ENCODE results near the gene CREBRF. TPM values are rescaled to one million over a fixed set of nuclear protein-coding genes. Genes with fewer than 3 reads are reported as not detected.

CREBRF gene
- total and polyA plus RNA-seq, 9 of the 15 experiments (the other 6 are each of a cell fraction or from before 2014, with no cell fraction given), result 1.1 to 4.9 (median 2.9) TPM

DNA sequence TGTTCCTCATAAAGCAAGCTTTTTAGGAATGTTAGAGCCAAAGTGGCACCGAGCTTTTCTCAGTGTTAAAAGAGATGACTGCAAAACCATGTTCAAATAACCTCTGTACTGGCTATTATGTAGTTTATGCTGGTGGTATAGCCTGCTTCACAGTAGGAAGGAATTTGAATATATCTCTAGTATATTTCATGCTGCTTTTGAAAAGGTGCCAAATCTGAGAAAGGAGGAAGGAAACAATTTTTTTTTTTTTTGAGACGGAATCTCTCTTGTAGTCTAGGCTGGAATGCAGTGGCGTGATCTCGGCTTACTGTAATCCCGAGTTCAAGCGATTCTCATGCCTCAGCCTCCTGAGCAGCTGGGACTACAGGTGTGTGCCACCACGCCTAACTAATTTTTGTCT is 13.5 kb downstream of the CREBRF start:
- BruUV-seq (replicated peaks), result no TSS peak
- H3K27me3 ChIP-seq (ENCODE audit: control insufficient read depth in 2 of 2, insufficient read depth in 2 of 2, low read length in 2 of 2), result no peaks in the 10 kb centered on the region
- DNase-seq (ENCODE audit: extremely low read depth in 1 of 4, low spot score in 3 of 4) (no peak), ATAC-seq (no peak), FAIRE-seq (no peak)
- TF ChIP-seq FOXP1 (CRISPR knock-in tag; IDR thresholded peaks at IDR 0.05) (no peak), MED1 (CRISPR knock-in tag; IDR thresholded peaks at IDR 0.05; ENCODE audit: borderline replicate concordance) (no peak), SMARCC2 (IDR thresholded peaks at IDR 0.05; ENCODE audit: low read depth) (no peak), ILF3 (IDR thresholded peaks at IDR 0.05; ENCODE audit: borderline replicate concordance) (no peak), TFAM (CRISPR knock-in tag; conservative IDR thresholded peaks at IDR 0.05) (no peak), ZNF76 (CRISPR knock-in tag; IDR thresholded peaks at IDR 0.05; ENCODE audit: borderline replicate concordance) (no peak), POLR2B (IDR thresholded peaks at IDR 0.05; ENCODE audit: low read depth, partially characterized antibody) (no peak)
- WGBS (ENCODE audit: insufficient coverage, low coverage, missing lambda C conversion rate), result 37% methylated on average over 7 of the region's 7 CpGs
- in situ Hi-C loops (cut with MboI), result no loop called here
- CTCF ChIA-PET (ENCODE audit: low intra/inter-chr PET ratio), result no interaction called here
- H2AFZ ChIP-seq (ENCODE audit: low read depth, low read length), result no peak overlapping the region
- H4K20me1 ChIP-seq (replicated peaks; ENCODE audit: control insufficient read depth, insufficient read depth, low read length), result no peaks in the 10 kb centered on the region
- H3K36me3 ChIP-seq (ENCODE audit: control insufficient read depth, insufficient read depth, low read length), result no peaks in the 10 kb centered on the region
- POLR2A ChIA-PET, result no interaction called here
- no peaks in the 10 kb centered on the region for H3K9me1 ChIP-seq (ENCODE audit: control insufficient read depth, insufficient read depth, low read length)
- no peak overlapping the region for H3K4me2 ChIP-seq (ENCODE audit: insufficient read depth, low read length)
- H3K79me2 ChIP-seq (ENCODE audit: control insufficient read depth, insufficient read depth, low read length), result no peaks in the 10 kb centered on the region
- H3K4me3 ChIP-seq, result no peak overlapping the region
- intact Hi-C loops (cut with micrococcal nuclease), result no loop called here
- no peaks in the 10 kb centered on the region for H3K4me1 ChIP-seq (replicated peaks in 1 of 2; ENCODE audit: control insufficient read depth in 2 of 2, insufficient read depth in 2 of 2, low read length in 2 of 2)
- no peaks in the 10 kb centered on the region for H3K9me3 ChIP-seq (replicated peaks; ENCODE audit: control insufficient read depth, insufficient read depth, low read depth, low read length)
- H3K27ac ChIP-seq (ENCODE audit: extremely low read depth, low read depth, low read length), result no peak overlapping the region
- no peak overlapping the region for H3K9ac ChIP-seq (ENCODE audit: insufficient read depth in 1 of 2, low read depth in 2 of 2, low read length in 2 of 2)
